ENCODE results near the gene ROGDI.

The ROGDI gene, protein sequence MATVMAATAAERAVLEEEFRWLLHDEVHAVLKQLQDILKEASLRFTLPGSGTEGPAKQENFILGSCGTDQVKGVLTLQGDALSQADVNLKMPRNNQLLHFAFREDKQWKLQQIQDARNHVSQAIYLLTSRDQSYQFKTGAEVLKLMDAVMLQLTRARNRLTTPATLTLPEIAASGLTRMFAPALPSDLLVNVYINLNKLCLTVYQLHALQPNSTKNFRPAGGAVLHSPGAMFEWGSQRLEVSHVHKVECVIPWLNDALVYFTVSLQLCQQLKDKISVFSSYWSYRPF

DNA sequence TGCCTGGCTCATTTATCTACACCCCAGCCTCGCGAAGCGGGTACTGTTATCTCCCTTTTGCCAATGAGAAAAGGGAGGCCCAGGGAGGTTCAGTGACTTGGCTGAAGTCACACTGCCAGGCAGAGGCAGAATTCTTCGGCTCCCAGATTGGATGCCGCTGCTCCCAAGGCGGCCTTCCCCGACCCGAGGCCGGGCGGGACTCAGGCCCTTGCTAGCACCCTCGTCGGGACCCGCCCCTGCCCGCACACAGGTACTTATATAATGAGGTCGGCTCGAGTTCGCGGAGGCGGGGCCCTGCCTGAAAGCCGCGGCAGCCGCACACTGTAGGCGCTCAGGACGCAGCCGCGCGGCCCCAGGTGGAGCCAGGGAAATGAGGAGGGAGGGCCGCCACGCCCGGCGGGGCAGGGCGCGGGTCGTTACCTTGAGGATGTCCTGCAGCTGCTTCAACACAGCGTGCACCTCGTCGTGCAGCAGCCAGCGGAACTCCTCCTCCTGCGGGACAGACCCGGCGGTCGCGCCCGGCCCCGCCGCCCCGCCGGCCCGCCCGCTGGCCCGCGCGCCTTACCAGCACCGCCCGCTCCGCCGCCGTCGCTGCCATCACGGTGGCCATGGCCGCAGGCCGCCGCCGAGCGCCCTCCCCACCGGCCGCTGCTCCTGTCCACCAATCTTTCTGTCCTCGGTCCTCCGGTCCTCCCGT, at the start of gene ROGDI:
Gene ROGDI, minus strand, starts transcription at position 672 of the 697 bp plus-strand sequence. Its CDS starts 62 bp downstream, at position 610.
- peak; percentile 80 for DNase-seq

DNA sequence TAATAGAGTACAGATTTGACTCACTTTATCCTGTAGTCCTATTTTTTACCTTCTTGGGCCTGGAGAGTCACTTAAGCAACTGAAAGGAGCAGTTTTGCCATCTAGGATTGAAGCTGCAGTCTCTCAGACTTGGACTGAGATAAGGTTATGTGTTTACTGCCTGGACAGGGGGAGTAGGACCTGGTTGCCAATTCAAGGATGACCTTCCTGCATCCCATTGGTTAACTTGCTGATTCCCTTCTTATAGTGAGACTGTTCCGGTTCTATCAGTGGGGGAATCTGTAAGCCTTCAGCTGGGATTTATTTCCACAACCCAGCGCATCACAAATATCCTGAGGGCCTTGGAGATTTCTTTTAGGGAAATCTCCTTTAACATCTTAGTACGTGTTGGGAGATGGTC, 47.8 kb upstream of the ROGDI start:
- no peak for DNase-seq

DNA sequence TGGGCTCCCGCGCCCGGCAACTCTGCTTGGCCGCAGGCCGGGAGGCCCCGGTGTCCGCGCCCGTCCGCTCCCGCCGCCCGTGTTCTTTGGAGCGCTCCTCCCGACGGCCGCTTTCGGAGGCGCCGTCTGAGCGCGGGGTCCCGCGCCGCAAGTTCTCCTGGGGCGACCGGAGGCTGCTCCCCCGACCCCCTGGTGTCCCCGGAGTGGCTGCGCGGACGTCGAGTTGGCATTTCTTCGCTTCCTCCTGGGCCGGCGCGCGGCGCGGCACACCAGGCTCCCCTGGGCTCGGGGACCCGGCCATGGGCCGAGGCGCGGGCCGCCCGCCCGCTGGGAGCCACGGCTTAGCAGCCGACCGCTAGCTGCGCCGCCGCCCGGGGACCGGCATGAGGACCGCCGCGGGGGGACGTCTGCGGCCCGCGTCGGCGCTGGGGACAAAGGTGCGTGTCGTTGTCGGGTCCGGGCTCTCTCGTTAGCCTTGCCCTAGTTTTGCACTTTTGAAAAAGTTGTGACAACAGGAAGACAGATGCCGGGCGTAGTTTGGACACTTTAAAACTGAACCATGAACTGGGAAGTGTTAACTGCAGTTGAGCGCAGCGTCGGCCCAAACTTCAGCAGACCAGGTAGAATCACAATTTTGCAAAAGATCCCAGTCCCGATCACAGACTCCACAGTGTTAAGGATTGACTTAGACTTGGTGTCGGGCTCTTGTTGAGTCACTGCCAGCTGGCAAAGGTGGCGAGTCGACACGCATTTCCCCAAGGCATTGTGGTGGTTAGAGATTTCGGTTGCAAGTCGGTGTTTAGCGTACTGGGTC, 45.5 kb upstream of the ROGDI start:
- DNase-seq = peak; percentile 52

DNA sequence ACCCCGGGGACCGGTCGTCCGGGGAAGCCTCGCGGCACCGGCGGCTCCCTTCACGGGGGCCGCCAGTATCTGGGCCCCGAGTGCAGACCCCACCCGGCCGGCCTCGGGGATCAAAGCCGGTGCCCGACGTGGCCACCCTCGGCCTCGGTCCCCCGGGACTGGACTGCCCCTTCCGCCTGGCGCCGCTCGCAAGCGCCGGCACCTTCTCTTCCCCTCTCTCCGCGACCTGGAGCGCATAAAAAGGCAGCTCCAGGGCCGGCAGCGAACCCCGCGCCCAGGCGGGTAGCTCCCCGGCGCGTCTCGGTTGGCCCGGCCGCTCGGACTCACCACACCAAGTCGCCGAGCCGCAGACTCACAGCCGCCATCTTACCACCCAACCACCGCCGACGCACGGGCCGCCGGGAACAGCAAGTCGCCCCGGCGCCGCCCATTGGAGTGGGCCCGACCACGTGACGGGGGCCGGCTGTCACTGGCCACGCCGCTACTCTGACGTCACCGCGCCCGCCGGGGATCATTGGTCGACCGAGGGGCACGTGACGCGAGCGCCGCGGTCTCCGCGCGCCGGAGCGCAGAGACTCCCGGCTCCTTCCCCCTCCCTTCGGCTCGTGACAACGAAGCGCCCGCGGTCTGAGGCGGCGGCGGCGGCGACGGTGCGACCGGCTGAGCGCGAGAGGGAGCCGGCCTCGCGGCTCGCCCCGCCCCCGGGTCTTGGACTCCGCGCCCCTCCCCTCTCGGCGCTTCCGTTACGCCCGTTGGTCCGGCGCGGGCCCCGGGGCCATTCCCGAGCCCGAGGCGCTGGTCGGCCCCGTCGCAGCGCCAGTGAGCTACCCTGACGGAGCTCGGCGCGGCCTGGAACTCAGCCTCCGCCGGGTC, 44.7 kb upstream of the ROGDI start, which contains the start of the genes GLYR1 and UBN1:
Gene GLYR1, minus strand, starts transcription at position 388 of the 873 bp plus-strand sequence. Its CDS starts 23 bp downstream, at position 365.
Gene UBN1, plus strand, starts transcription at position 581 of the 873 bp plus-strand sequence. CDS start 5,437 bp downstream, outside the sequence.
- peak; percentile 100 for DNase-seq

DNA sequence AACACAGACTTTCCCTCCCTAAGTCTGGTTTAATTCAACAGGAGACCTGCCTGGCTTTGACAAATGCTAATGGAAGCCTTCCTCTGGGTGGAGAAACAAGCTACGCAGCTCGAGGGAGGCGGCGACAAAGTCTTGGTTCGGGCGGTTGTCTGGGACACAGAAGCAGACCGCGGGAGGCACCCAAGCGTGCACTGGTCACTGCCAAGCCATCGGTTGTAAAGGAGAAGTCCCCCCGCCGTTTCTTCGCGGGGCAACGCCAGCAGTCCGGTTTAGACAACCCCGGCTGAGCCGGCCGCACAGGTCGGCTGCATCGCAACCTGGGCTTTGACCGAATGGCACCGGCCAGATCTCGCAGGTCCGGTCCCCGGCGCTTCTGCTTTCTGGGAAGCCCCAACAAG, 44.1 kb upstream of the ROGDI start:
- peak; percentile 43 for DNase-seq

DNA sequence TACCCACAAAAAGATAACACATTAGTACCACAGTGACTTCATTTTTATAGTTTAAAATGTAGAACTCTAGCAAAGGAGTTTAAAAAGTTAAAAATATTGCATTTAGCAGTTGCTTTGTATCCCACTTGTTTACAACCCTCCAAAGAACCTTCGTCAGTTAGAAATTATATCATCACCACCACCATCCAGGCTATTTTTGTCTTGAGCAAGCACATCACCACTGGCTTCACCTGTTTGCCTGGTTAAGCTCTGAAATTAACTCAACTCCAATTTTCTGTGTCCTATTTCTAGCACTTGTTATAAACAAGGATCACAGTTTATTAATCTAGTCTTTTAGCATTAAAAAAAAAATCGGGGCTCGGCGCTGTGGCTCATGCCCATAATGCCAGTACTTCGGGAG, 38.6 kb upstream of the ROGDI start:
- no peak for DNase-seq

DNA sequence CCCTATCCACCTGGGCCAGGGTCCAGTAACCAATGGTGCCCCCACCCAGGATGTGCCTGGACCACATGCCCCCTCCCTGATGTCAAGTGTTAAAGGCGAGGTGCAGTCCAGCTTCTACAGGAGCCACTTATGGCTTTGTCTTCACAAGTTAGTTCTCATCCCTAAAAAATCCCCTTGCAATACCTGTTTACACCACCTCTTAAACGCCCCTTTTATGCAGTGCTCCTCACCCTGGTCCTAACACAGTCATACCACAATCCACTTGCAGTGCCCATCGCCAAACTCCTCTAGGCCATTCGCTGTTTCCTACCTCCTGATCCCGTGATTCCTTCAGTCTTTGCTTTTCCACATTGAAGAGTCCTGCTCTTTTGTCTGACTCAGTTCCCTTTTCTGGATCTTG, 37.5 kb upstream of the ROGDI start:
- DNase-seq = no peak

DNA sequence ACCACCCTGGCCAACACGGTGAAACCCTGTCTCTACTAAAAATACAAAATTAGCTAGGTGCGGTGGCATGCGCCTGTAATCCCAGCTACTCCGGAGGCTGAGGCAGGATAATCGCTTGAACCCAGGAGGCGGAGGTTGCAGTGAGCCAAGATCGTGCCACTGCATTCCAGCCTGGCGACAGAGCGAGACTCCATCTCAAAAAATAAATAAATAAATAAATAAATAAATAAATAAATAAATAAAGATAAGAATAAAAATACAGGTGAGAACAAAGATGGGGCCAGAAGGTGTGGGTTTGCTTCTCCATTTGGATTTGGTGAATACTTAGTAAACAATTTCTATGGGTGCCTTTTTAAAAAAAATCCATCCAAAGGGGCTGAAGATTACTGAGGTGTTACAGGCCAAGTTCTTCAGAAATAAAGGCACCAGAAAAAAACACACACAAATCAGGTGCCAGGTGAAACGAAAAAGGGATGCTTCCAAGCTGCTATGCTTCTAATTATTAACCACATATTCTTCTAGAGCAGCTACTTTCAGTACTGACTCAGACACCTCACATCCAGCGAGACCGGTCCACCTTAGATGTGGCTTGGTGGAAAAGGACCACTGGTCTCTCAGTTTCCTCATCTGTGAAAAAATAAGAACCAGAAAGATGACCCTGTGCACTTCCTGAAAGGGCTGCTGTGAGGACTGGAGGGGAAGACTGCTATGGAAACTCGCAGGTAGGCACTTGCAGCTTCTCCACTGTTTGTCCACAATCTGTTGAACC, 35.5 kb upstream of the ROGDI start:
- no peak for DNase-seq

DNA sequence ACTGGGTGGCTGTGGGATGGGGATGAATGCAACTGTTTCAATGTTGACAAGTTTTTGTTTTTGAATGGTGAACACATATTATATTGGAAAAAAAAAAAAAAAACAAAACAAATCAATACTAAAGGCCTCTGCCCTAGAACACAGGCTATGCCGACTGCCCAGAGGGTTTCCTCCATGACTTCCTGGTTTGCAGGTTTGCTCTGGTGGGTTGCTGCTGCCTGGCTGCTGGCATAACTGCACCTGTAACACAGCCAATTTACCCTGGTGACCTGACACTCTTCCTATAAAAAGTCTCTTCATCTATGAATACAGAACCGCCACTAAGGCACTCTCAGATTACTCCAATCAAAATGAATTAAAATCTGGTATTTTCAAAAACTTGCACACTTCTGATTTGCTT, 34.3 kb upstream of the ROGDI start:
- no peak for DNase-seq

DNA sequence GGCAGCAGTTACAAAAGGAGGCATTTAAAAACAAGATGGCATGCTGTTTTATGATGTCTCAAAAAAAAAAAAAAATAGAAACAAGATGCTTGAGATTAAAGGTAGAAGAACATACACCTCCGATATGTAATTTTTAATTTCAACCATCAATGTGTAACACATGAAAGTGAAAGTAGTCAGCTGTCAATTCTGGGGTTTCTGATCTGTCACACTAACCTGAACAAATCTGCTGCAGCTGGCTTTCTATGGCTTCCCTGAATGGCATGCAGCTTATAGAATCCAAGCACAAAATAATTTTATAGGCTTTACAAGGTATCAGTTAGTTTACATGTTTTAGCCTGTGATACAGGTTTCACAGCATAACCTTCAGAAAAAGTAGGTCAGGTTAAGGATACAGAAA, 31.2 kb upstream of the ROGDI start:
- DNase-seq = no peak

DNA sequence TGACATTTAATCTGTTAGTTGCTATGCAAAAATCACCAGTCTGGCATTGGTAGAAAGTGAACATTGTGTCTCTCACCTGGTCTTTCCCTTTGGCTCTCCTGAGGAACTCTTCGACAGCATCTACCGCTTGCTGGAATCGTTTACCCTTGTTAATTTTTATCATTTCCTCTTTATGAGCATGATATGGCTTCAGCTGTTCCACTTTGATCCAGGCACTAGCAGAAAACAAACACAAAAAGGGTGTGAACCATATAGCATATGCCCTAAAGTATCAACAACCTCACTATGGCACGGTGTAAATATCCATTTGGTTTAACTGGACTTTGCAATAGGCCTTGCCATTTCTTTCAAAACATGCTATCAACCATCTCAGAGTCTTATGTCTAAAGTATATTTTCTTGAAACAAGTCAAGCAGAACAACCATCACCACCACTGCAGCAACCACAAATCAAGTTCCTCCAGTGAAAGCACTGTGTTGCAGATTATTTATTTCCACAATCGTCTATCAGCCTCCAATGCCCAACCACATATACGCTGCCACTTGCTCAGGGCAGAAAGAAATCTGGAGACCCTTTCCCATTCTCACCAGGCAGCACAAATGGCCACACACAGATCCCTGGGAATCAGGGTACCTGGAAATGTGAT, 30.4 kb upstream of the ROGDI start:
- DNase-seq = no peak

DNA sequence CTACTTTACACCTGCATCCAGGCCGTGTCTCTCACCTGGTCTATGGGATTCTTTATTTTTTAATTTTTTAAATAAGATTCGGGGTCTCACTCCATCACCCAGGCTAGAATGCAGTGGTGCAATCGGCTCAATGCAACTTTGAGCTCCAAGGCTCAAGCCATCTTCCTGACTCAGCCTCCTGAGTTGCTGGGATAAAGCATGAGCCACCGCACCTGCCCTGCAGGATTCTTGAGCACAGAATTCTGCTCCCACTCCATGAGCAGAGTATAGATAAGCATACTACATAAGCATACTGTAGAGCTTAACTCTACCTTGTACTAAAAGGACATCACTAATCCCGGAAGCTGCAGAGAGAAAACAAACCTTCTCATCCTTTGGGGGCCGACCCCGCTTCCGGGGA, 29.2 kb upstream of the ROGDI start:
- DNase-seq = no peak

DNA sequence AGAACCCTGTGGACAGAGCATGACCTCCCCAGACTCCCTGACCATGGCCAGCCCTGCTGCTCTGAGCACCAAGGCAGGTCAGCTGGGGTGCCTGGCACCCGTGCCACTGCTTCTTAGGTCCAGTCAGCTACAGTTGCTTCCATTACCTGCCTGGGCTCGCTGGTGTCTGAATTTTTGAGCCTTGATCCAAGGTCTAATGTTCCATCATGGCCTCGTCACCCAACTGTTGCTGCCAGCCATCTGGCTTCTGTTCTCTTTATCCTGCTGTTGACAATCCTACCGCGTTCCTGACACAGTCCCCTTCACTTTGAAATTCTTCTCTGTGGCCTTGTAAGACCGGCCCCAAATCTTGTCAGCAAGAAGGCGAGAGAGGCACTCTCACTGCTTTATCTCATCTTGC, 28.0 kb upstream of the ROGDI start:
- DNase-seq = no peak

DNA sequence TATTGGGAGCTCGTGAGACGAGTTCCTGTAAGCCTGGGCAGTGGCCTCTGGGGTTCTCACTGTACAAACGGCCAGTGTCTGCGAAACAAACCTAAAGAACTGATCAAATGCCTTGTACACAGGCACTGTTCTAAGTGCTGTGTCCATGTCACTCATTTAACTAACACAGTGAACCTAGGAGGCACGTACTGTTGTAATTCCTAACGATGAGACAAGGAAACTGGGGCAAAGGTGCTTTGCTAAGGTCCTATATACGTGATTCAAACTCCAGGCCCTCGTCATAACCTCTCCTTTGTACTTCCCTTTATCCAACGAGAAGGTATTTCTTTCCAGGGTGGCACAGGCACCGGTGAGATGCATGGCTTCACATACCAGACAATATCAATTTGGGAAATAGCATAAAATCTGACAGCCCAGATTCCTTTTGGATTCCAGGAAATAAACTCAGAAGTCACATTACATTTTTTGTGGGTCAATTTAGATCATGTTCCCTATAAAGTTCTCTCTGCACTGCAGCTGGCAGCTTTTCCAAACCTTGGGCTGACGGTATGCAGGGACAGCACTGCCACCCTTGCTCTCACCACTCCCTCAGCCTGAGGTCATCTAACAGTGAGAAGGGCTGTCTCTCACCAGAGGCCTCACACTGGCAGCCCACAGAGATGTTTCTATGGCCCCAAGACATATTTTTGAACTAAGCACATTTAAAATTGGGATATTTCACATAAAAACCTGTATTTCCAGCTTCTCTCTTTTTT, 26.3 kb upstream of the ROGDI start:
- no peak for DNase-seq

DNA sequence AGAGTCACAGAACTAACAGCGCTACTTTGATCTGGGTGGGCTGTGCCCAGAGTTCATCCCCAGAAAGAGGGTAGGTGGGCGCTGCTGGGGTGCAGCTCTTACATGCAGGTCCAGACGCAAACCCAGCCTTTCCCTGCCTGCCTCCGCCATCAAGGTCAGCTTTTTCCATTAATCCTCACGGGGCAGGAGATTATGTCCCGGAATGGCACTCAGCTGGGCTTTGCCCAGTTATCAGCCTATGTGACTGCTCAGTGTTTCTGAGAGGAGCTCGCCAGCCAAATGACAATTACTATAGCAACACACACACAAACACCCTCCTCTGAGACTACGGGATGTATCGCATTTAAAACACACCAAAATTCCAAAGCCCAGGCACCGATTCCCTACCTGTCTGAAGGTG, 24.5 kb upstream of the ROGDI start:
- no peak for DNase-seq

DNA sequence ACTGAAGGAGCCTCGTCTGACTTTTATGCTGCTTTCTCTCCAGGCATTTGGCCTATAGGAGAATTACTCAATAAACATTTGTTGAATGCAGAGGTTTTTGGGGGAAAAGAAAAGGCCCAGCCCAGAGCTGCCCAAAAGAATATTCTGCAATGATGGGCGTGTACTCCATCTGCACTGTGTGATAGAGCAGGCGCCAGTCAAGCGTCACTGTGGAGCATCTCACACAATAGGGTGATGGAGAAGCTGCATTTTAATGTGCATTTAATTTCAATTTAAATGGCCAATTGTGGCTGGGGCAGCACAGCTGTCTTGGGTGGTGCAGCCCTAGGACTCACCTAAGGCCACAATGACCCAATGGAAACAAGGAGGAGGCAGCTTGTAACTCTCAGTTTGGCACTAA, 24.1 kb upstream of the ROGDI start:
- DNase-seq = no peak

DNA sequence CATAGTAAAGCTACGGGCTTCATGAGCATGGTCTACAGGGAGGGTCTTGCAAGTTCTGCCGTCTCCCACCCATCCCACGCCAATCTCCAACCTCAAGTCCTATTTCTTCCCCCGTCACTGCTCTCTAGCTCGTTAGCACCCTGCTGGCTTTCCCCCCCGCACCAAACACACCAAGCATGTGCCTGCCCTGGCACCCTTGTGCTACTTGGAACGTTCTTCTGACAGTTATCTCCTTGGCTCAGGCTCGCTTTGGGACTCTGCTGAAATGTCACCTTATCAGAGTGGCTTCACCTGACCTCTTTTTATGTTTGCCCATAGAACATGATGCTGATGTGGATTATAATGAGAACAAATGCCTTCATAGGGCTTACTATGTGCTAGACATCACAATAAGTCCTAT, 22.8 kb upstream of the ROGDI start:
- DNase-seq = no peak

DNA sequence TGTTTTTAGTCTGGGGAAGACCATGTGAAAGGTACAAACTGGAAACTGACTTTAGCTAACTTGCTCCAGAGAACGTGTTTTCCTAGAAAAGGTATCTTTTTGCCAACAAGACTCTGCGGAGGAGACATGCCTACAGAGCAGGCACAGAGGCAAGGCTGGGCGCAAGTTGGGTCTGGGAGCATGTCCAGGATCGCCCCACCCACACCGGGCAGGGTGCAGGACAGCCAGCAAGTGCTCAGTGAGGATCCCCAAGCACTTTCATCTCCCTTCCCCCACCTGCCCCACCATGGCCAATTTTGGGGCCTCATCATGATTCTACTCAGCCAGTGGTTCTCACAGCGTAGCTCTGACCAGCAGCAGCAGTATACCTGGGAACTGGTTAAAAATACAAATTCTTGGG, 18.2 kb upstream of the ROGDI start:
- DNase-seq = no peak

DNA sequence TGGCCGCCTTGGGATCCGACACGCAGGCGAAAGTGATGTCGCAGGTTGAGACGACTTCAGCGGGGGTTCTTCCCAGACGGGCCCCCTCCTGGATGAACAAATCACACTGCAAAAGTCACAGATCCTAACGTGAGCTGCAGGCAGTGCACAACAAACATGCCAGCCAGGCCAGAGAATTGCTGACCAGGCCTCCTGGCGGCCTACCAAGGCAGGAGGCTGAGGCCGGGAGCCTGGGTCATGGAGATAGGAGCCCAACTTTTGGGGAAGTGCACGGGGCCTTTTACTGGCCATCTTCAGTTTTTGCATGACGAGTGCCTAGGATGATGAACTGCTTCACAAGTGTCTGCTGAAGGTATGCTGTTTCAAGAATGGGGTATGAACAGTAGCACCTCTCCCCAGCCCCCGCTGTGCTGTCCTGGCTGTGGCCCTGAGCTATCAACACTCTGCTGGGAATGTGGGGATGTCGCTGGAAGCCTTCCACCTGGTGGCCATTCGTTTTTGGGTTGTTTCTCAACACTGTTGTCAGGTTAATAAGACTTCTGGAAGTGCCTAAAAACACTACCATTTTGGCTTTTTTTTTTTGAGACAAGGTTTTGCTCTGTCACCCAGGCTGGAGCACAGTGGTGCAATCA, 12.2 kb upstream of the ROGDI start:
- no peak for DNase-seq

DNA sequence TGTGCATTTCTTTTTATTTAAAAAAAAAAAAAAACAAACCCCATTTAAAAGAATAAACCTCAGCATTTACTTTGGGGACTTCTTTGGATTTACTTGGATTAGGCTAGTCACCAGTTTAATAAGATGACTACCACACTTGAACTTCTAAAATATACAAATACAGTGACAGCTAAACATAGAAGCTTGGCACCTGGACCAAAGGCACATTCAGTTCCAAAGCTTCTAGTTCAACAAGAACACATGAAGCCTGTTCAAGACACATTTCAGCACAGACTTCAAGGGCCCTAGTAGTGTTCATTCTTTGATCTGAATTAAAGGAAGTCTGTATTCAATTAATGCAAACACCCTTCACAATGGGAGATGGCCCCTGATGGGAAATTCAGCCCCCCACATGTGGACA, 11.6 kb upstream of the ROGDI start:
- DNase-seq = no peak
